IPS DF 19.7 (cell line): ENCODE results near the gene FAM124A.
"Not testable (repeated sequence)": the region's sequence is repeated elsewhere in the genome, so short reads cannot be mapped to it uniquely, and the experiment has no call there.

ENCODE experiments used
- DNase-seq: peaks from one replicate; pipeline ENCODE4 v3.0.0-alpha.2; 2013; ENCODE audit warnings: low read depth, low spot score

FAM124A gene

GRCh38 chr13:51270623-51271415 is 48.6 kb downstream of the FAM124A start:
- no peak for DNase-seq

- no peak for DNase-seq
Observed at GRCh38 chr13:51271528-51272085, 49.4 kb downstream of the FAM124A start.

GRCh38 chr13:51275101-51275500 is 52.9 kb downstream of the FAM124A start:
- no peak for DNase-seq

GRCh38 chr13:51276636-51277035 is 54.4 kb downstream of the FAM124A start:
- DNase-seq = no peak

GRCh38 chr13:51277928-51278327 is 55.7 kb downstream of the FAM124A start:
- DNase-seq = no peak

- no peak for DNase-seq
Observed at GRCh38 chr13:51278426-51279130, 56.4 kb downstream of the FAM124A start.

GRCh38 chr13:51280379-51280940 is 58.3 kb downstream of the FAM124A start:
- DNase-seq = no peak

- no peak for DNase-seq
Observed at GRCh38 chr13:51282322-51282721, 60.1 kb downstream of the FAM124A start.

GRCh38 chr13:51282923-51283322 is 60.7 kb downstream of the FAM124A start:
- not testable (repeated sequence) for DNase-seq

GRCh38 chr13:51283371-51283770 is 61.2 kb downstream of the FAM124A start:
- no peak for DNase-seq

- DNase-seq = no peak
Observed at GRCh38 chr13:51284339-51284738, 62.1 kb downstream of the FAM124A start.

- peak; percentile 42 for DNase-seq
Observed at GRCh38 chr13:51286135-51287002, 64.2 kb downstream of the FAM124A start.

- DNase-seq = no peak
Observed at GRCh38 chr13:51287758-51288157, 65.6 kb downstream of the FAM124A start.

GRCh38 chr13:51288254-51288653 is 66.1 kb downstream of the FAM124A start:
- DNase-seq = not testable (repeated sequence)

GRCh38 chr13:51291341-51291740 is 69.1 kb downstream of the FAM124A start:
- no peak for DNase-seq

- DNase-seq = no peak
Observed at GRCh38 chr13:51292000-51292565, 69.9 kb downstream of the FAM124A start.

- no peak for DNase-seq
Observed at GRCh38 chr13:51297556-51297955, 75.4 kb downstream of the FAM124A start.

GRCh38 chr13:51298812-51299211 is 76.6 kb downstream of the FAM124A start:
- DNase-seq = no peak

- DNase-seq = peak; percentile 90
Observed at GRCh38 chr13:51303063-51303552, 80.9 kb downstream of the FAM124A start.

GRCh38 chr13:51303882-51304281 is 81.7 kb downstream of the FAM124A start:
- no peak for DNase-seq
